ENCODE results near the gene SFR1. TPM values are rescaled to one million over a fixed set of nuclear protein-coding genes. Genes with fewer than 3 reads are reported as not detected.

The SFR1 gene
- total RNA-seq (10 to 100 TPM in 1 of 10 donors, 1 to 10 TPM in 9; 4.4 to 10.4 (median 6.7) TPM), polyA plus RNA-seq (10 to 100 TPM in 1 of 2 donors, 1 to 10 TPM in 1; 7.5 to 12.1 TPM)
- long read RNA-seq, donor 1, partial matches to known transcripts, result 0 of 5 reads
- long read RNA-seq, donor 1, other reads (novel, unspliced or antisense), result 0 of 5 reads
- long read RNA-seq, donor 2, partial matches to known transcripts, result 2 of 5 reads
- long read RNA-seq, donor 2, other reads (novel, unspliced or antisense), result 0 of 5 reads
- long read RNA-seq, donor 3, transcript SFR1-202 (4 exons, 1,503 nt), result major isoform, 14 of 23 reads
- long read RNA-seq, donor 3, transcript SFR1-201 (4 exons, 1,438 nt), result minor isoform, 5 of 23 reads
- long read RNA-seq, donor 3, partial matches to known transcripts, result 1 of 23 reads
- long read RNA-seq, donor 3, other reads (novel, unspliced or antisense), result 3 of 23 reads

- DNase-seq, result peak; percentile 98 to 99
- H3K4me3 ChIP-seq, result peak within 1 kb of the TSS; percentile 61 to 88 (median 78)
- H3K27me3 ChIP-seq, result no peaks in the 10 kb centered on the region
- peaks cover 0 to 32% (median 0%) of the 10 kb centered on the region in 9 donors for H3K36me3 ChIP-seq
- peaks cover 0 to 24% (median 12%) of the 10 kb centered on the region in 9 donors for H3K4me1 ChIP-seq
- peak within 1 kb of the TSS; percentile 89 to 100 (median 98) for H3K27ac ChIP-seq
- TF ChIP-seq CTCF (IDR thresholded peaks at IDR 0.05), result peak; percentile 25 to 81 (median 66)
- 0% methylated on average over 59 to 67 of the region's 67 CpGs for WGBS, 2 donors
- intact Hi-C loops (cut with DNase I), result loop anchor here in 8 of 10 donors (1.0 to 10.0 kb wide), 16 partner anchors 45 to 237 kb away; partner anchors contain the start of genes SLK (in 6 of the 8), GSTO1 (in 3 of the 8) and STN1 (in 1 of the 8)
- peak; percentile 95 to 99 (median 97) for ATAC-seq
- no peaks in the 10 kb centered on the region for H3K9me3 ChIP-seq
Observed at GRCh38 chr10:104121485-104122224, at the start of gene SFR1. Gene SFR1 (plus strand): TSS chr10:104122171. CDS start chr10:104122184, 13 bp downstream.

GRCh38 chr10:104072786-104073185, 49.2 kb upstream of the SFR1 start:
- intact Hi-C loops (cut with DNase I), result no loop called here
- Histone ChIP-seq H3K27me3 (no peaks in the 10 kb centered on the region), H3K4me3 (no peak overlapping the region), H3K27ac (no peak overlapping the region), H3K36me3 (no peaks in the 10 kb centered on the region), H3K4me1 (peaks cover 0 to 16% (median 12%) of the 10 kb centered on the region in 9 donors), H3K9me3 (no peaks in the 10 kb centered on the region)
- WGBS, 2 donors, result 52 to 56% methylated on average over 5 of the region's 5 CpGs
- no peak for TF ChIP-seq CTCF (IDR thresholded peaks at IDR 0.05)
- ATAC-seq (no peak), DNase-seq (no peak)

- no peaks in the 10 kb centered on the region for H3K36me3 ChIP-seq
- WGBS, 2 donors, result 87 to 90% methylated on average over 6 of the region's 6 CpGs
- no peak overlapping the region for H3K27ac ChIP-seq
- DNase-seq (no peak), ATAC-seq (no peak)
- TF ChIP-seq CTCF (IDR thresholded peaks at IDR 0.05), result no peak
- no peaks in the 10 kb centered on the region for H3K27me3 ChIP-seq
- intact Hi-C loops (cut with DNase I), result no loop called here
- peaks cover 0 to 18% (median 12%) of the 10 kb centered on the region in 9 donors for H3K4me1 ChIP-seq
- H3K9me3 ChIP-seq, result no peaks in the 10 kb centered on the region
- no peak overlapping the region for H3K4me3 ChIP-seq
Observed at GRCh38 chr10:104074505-104074904, 47.5 kb upstream of the SFR1 start.

GRCh38 chr10:104076743-104077160, 45.2 kb upstream of the SFR1 start:
- ATAC-seq (peak; percentile 71 to 95 (median 92)), DNase-seq (peak; percentile 28 to 82)
- TF ChIP-seq CTCF (IDR thresholded peaks at IDR 0.05), result no peak
- peak overlapping the region in 8 of 10 donors; percentile 25 to 76 (median 46) for H3K27ac ChIP-seq
- WGBS, 2 donors, result 21 to 30% methylated on average over 3 of the region's 3 CpGs
- H3K4me1 ChIP-seq, result peaks cover 0 to 18% (median 12%) of the 10 kb centered on the region in 9 donors
- H3K9me3 ChIP-seq, result no peaks in the 10 kb centered on the region
- no peaks in the 10 kb centered on the region for H3K36me3 ChIP-seq
- no peak overlapping the region for H3K4me3 ChIP-seq
- intact Hi-C loops (cut with DNase I), result loop anchor here in 1 of 10 donors (1.0 to 2.0 kb wide), 2 partner anchors 44 to 188 kb away; no protein-coding TSS in a partner anchor
- no peaks in the 10 kb centered on the region for H3K27me3 ChIP-seq
